Stimulated activated CD4-positive, alpha-beta T cell treated with anti-CD3 and anti-CD28 coated beads, Interleukin-1b, Interleukin-23, amount 100 ng/mL, for 24 hours (primary cell): Measurements from ENCODE around the gene TENM4.

Source experiments
- DNase-seq, 4 experiments: peaks; one replicate each; pipeline ENCODE4 v3.0.0-alpha.2; 2020; ENCODE audit warnings: low read depth in 4 of 4, low spot score in 1 of 4

TENM4 gene

DNA sequence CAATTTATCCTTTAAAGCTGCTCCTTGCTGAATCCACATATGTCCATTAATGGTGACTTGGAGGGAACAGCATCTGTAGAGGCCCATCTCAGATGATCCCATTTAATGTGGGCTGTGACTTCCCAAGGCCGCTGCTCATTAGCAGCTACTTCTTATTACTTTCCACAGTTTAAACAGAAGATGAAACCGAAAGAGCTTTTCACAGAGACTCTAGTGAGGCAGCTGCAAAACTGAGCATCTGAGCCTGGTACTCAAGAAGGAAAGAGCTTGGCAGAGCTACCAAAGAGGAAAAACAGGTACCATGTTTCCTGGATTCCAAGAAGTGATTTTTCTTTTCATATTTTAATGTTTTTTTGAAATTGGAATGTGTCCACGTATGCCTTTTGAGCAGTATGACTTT, 755.7 kb downstream of the TENM4 start:
- DNase-seq: no peak

GRCh38 chr11:78684377-78684776, 756.5 kb downstream of the TENM4 start:
- no peak for DNase-seq

GRCh38 chr11:78683774-78684173, 757.1 kb downstream of the TENM4 start:
- DNase-seq: no peak

DNA sequence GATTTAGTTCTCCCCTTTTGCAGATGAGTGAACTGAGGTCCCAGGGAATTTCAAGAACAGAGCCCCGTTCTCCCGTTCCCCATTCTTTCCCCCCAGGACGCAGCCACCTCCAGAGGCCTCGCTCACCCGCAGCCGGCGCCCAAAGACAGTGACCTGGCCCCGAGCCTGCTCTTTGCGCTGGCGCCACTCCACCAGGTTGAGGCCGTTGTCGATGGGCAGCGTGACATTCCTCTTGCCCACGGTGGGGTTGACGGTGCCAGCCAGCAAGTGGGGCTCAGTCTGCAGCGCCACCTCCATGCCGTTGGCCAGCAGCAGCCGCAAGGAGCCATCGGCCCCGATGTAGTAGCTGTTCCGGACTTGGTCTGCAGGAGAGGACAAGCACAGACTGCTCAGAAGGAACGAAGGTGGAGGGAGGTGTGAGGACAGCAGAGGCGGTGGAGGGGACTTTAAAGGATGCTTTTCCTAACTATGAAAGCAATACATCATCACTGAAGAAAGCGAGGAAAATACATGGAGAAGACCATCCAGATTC, 764.7 kb downstream of the TENM4 start:
- no peak for DNase-seq

- DNase-seq: no peak
Observed at GRCh38 chr11:78672850-78673620, 767.8 kb downstream of the TENM4 start.

GRCh38 chr11:78669249-78669648, 771.6 kb downstream of the TENM4 start:
- DNase-seq: no peak

- DNase-seq: no peak
Observed at GRCh38 chr11:78667461-78667860, 773.4 kb downstream of the TENM4 start.

GRCh38 chr11:78666675-78667160, 774.1 kb downstream of the TENM4 start:
- no peak for DNase-seq

DNA sequence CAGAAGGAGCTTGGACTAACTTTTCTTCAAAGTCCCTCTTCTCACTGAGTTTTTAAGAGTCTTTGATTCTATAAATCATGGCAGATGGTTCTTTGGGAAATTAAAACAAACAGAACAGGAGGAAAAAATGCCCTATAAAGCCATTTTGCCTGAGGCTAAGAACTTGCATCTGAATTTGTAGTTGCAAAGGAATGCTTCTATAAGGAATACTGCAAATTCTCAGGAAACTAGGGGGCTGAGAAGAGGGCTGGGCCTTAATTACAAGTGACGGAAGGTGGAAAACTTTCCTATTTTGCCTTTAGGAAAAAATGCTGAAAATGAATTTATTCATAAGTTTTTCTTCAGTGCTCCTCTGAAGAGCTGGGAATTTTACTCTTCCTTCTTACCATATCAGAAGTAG, 776.2 kb downstream of the TENM4 start:
- DNase-seq: no peak

DNA sequence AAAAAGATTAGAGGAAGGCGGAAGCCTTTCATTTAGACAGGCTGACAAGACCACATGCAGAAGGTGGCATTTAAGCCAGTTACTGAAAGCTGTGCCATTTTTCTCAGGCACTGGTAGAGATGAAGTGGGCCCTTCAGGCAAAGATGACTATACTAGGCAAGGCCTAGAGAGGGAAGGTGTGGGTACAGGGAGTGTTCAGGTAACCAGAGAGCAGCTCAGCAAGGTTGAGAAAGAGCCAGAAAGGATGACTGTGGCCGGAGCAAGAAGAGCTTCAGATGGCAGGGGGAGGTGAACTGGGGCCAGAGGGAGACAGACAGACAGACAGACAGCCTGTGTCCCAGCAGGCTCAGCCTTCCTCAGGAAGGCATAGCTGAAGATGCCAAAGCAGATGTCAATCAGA, 778.0 kb downstream of the TENM4 start:
- no peak for DNase-seq

GRCh38 chr11:78660471-78660870, 780.4 kb downstream of the TENM4 start:
- DNase-seq: no peak

DNA sequence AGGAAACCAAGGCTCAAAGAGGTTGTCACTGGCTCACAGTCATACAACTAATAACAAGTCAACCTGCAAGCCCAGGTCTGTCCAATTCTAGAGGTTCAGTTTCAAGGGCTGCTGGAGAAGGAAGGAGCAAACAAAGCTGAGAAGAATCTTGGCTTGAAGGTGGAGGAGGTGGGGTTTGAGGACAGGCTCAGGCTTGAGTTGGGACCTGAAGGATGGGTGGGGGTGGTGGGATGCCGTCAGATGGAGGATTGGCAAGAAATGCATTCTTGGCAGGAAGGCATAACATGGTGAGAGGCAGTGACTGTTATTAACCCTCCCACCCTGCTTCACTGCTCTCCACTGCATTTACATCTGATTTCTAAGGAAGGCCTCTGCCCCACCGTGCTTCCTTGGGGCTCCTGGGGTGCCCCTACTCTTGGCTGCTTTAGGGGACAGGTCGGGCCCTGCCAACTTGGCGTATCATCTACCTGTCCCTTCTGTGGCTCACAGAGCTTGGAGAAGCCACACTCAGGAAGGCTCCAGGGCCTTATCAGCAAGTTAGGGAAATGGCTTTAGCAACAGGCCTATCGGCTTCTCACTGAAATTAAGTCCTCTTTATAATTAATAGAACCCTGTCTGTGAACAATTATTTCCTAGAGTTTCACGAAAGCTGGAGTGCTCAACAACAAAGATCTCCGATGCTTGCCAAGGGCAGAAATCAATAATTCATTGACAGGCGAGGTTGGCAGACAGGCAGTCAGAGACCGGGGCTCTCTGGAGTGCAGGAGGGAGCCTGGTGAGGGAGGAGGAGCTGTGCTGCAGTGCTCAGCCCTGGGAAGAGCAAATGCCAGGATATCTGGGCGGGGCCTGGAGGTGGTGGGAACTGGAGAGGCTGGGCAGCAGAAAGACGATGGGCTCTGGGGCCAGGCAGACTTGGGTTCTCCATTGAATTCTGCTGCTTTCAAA, 781.2 kb downstream of the TENM4 start:
- no peak for DNase-seq

DNA sequence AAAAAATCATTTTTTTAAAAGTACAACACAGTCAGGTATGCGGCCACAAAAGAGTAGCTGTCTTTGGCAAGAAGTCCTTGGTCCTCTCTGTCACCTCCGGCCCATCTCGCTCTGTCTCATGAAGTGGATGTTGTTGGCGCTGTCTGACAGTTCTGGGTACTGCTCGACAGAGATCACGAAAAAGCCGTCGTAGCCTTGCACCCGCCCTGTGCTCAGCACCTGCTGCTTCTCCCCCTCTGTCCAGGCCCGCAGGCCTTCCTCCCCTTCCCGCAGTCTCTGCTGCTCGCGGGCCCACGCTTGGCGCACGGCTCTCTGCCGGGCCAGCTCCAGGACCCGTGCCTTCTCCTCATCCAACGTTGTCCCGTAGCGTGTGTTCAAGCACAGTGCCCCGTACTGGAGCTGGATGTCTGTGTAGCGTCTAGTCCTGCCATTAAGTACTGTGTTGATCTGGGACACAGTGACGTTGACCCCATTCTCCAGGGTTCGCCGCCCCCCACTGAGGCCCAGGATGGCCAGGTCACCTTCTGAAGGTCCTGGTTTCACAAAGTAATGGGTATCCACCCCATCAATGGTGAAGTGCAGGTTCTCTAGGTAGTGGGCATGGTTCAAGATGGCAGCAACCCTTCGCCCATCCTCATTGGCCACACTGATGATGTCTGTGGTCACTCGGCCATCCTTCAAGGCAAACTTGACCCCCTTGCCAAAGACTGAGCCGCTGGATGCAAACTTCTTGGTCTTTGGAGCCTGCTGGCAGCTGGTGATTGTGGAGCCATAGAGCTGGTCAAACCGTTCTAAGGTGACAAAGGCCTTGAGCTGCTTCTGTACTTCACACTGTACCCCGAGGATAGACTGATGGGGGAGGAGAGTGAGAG, 782.6 kb downstream of the TENM4 start:
- no peak for DNase-seq

- no peak for DNase-seq
Observed at GRCh38 chr11:78657441-78657840, 783.4 kb downstream of the TENM4 start.

- DNase-seq: no peak
Observed at GRCh38 chr11:78656984-78657383, 783.8 kb downstream of the TENM4 start.

DNA sequence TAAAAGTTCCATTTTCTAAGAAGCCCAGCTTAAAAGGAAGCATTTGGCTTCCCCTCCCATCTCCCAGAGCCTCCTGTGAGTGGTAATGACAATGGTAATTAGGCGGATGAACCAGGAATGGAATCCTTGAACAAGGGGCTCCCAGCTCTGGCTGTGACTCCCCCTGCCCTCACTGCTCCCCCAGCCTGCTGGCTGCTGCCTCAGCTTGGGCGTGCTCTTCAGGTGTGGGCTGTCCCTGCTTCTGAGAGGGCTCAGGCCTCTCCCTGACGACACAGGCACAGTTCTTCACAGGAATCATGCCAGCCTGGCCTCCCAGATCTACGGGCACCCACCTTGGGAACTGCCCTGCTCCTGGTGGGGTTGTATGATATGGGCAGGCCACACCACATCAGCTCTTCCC, 784.5 kb downstream of the TENM4 start:
- no peak for DNase-seq

GRCh38 chr11:78655561-78655960, 785.3 kb downstream of the TENM4 start:
- DNase-seq: no peak

DNA sequence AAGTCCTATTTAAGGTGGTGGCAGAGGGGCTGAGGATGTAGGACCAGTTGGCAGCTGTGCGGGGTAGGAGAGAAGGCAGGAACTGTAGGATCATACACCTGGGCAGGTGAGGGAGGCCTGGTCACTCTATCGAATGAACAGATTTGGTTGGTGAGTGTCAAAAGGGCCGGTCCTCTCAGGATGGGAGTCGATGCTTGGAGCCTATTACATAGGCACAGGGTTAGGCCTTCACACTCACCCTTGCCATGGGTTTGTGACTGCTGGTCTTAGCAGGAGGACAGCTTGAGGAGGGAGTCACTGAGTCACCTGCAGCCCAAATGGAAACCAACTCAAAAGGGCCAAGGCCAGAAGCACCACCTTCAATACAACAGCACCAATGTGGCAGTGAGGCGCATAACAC, 786.0 kb downstream of the TENM4 start:
- no peak for DNase-seq

GRCh38 chr11:78654071-78654470, 786.8 kb downstream of the TENM4 start:
- DNase-seq: no peak

GRCh38 chr11:78653294-78653909, 787.4 kb downstream of the TENM4 start:
- no peak for DNase-seq
